Measurements from ENCODE around the gene GHR.
A peak's percentile ranks its signal among the peaks of the same experiment; 100 is the strongest.

The GHR gene

DNA sequence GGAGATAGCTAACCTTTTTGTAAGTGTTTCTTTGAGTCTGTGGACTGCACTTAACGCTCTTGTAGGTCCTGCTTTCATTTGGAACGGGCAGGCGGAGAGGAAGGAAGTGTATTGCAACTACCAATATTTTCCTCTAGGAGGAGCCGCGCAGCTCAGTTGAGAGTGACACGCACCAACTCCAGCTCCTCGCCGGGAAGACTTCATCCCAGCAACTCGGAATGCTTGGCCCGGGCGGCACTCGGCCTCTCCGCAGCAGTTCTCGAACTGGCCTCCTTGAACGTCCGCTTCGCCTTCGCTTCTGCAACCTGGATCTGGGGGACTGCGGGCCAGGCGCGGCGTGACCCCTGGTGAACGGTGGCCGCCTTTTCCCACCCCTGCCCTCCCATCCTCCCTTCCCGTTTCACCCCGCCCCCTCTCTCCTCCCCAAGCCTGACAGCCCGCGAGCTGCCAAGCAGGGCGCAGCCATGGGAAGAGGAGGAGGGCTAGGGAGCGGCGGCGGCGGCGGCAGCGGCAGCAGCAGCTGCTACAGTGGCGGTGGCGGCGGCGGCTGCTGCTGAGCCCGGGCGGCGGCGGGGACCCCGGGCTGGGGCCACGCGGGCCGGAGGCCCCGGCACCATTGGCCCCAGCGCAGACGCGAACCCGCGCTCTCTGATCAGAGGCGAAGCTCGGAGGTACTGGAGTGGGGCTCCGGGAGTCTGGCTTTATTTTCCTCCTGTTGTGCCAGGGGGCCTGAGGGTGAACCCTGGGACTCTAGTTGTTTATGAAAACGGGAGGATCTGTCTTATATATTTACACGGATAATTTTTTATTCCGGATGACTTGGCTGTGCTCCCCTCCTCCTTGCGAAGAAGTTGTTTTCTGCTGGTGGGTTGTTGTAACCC is at the start of gene GHR:
Gene GHR (plus strand): TSS at position 155 of the 881 bp plus-strand sequence. CDS start 142,436 bp downstream, outside the sequence.
- DNase-seq (ENCODE audit: low spot score), result peak; percentile 91

GRCh38 chr5:42374679-42375273 is 48.5 kb upstream of the GHR start:
- no peak for DNase-seq (ENCODE audit: low spot score)

GRCh38 chr5:42377496-42377895 is 45.7 kb upstream of the GHR start:
- no peak for DNase-seq (ENCODE audit: low spot score)

- no peak for DNase-seq (ENCODE audit: low spot score)
Observed at GRCh38 chr5:42381973-42382372, 41.3 kb upstream of the GHR start.

GRCh38 chr5:42387563-42387962 is 35.7 kb upstream of the GHR start:
- no peak for DNase-seq (ENCODE audit: low spot score)

- DNase-seq (ENCODE audit: low spot score), result no peak
Observed at GRCh38 chr5:42390115-42390514, 33.1 kb upstream of the GHR start.

DNA sequence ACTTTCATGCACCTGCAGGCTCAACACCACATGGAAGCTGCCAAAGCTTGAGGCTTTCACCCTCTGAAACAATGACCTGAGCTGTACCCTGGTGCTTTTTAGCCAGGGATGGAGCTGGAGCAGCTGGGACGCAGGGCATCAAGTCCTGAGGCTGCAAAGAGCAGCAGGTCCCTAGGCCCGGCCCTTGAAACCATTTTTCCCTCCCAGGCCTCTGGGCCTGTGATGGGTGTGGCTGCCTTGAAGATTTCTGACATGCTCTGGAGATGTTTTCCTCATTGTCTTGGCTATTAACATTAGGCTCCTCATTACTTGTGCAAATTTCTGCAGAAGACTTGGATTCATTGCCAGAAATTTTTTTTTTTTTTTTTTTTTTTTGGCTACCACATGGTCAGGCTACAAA is 30.3 kb upstream of the GHR start:
- no peak for DNase-seq (ENCODE audit: low spot score)

DNA sequence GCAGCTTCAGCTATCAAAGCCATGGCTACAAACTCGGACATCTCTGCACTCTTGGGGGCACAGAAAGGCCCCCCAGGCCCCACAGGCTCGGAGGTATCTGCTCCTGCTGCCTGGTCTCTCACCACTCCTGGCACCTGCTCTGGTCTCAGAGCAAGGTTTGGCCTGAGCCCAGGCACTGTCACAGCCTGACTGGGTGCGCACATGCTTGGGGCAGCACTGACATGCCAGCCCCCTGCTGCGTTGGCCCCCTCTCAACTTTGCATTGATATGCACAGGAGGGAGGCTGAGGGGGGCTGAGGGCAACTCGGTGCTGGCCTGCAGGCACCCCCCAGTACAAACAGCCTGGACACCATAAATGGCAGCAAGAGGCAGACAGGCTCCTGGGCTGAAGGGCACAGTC is 27.1 kb upstream of the GHR start:
- DNase-seq (ENCODE audit: low spot score), result no peak

DNA sequence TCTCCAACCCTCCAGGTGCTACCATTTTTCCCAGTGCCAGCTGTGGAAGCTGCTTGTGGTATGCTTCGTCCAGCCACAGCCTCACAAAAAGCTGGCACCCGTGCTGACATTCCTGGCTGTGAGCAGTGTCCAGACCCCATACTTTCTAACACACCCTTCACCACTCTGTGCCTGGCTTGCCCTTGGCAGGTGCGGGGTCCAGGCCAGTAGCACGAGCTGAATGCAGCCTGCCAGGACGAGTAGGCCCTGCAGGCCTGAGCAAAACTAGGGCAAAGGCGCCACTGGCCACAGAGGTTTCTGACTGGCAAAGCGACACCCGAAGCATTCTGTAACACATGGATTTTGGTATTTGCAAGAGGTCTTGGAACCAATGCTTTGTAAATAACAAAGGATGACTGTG is 26.0 kb upstream of the GHR start:
- no peak for DNase-seq (ENCODE audit: low spot score)

GRCh38 chr5:42399702-42400101 is 23.5 kb upstream of the GHR start:
- no peak for DNase-seq (ENCODE audit: low spot score)

- DNase-seq (ENCODE audit: low spot score), result no peak
Observed at GRCh38 chr5:42400474-42400873, 22.8 kb upstream of the GHR start.

GRCh38 chr5:42403236-42403635 is 20.0 kb upstream of the GHR start:
- DNase-seq (ENCODE audit: low spot score), result no peak

GRCh38 chr5:42404366-42404765 is 18.9 kb upstream of the GHR start:
- no peak for DNase-seq (ENCODE audit: low spot score)

GRCh38 chr5:42419294-42419693 is 3.9 kb upstream of the GHR start:
- DNase-seq (ENCODE audit: low spot score), result no peak

- DNase-seq (ENCODE audit: low spot score), result no peak
Observed at GRCh38 chr5:42422656-42423280, 471 bp upstream of the GHR start.

DNA sequence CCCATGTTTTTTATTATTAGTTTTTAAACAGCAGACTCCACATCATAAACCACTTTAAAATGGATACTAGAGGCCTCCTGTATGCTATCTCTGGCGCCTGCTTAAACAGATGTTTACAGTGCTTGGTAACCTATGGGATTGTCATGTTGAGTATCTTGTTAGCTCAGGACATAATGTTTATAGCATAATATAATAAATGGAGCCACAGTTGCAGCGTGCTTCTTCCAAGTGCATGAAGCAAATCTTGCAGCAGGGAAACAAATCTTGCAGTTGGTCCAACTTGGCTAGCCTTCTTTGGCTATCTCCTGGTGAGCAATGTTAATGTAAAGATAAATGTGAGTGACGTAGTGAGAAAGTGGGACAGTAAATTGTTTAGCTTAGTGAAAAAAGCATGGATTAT is 2.8 kb downstream of the GHR start:
- no peak for DNase-seq (ENCODE audit: low spot score)

GRCh38 chr5:42429694-42430093 is 6.5 kb downstream of the GHR start:
- DNase-seq (ENCODE audit: low spot score), result no peak

DNA sequence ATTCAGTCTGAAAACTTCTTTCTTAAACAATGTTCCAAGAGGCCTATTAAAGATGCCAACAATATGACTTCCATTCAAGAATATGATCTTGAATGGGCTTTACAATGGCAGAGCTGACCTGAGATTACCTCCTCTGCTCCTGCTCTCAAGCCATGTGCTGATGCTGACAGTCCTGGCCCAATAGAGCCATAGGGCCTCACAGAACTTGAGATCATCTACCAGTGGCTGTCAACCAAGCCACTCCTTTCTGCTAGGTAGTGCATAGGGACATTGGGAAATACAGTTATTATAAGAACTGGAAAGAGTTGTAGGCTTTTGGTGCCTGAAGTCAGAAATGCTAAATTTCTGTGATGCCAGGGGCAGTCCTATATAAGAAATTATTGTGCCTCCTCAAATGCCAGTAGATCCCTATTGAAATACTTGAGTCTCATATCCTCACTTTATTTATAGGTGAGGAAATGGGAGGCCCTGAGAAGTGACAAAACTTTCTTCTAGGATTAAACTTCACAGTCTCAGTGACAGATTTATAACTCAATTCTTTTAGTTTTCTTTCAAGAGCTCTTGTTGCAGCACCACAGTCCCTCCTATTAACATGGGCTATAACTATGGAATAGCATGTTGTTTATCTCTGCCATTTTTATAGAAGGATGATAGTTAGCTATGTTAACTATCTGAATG is 10.9 kb downstream of the GHR start:
- DNase-seq (ENCODE audit: low spot score), result no peak

DNA sequence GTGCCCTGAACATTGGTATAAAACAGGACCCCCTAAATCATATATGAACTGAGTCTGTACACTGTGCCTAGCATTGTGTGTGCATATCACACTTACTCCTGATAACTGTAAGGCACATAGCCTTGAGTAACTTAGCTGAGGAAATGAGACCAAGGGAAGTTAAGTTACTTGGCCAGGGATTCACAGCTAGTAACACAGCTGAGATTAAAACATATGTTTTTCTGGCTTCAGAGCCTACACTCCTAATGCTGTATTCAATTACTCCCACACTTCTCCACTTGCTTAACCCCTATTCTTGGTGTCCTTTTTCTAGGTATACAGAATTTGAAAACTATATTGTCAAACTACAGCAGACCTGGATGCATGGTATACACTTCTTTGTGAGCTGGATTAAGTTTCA is 12.8 kb downstream of the GHR start:
- DNase-seq (ENCODE audit: low spot score), result no peak

DNA sequence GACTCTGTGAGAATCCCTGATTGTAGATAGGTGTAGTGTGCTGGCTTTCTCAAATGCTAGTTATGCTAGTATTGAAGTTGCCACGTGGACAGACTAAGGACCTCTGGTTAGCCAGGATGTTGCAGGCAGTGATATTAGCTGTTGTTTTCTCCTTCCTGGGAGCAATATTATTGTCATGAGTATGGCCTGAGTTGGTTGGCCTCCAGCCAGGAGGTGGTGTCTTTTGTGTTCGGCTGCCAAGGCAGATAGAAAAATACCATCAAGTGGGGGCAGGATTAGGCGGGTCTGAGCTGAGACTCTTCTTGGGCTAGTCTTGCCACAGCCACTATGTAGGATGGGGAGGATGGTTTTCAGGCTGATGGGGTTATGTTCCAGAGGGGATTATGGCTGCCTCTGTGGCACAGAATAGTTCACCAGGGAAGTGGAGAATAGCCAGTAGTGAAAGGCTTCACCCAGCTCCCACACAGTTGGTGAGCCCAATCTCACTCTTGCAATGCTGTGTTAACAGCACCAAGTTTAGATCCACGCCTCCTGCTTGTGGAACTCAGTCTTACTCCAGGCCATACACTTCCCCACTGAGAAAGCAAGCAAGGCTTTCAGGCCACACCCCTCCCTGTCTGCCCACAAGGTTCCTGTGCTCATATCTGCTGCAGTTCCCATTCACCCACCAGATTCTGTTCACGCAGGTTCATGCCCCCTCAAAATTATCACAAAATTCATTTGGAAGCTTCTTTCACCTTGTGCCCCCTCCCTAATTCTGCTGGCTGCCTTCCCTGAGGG is 31.2 kb downstream of the GHR start:
- no peak for DNase-seq (ENCODE audit: low spot score)

- no peak for DNase-seq (ENCODE audit: low spot score)
Observed at GRCh38 chr5:42461033-42461432, 37.8 kb downstream of the GHR start.

- no peak for DNase-seq (ENCODE audit: low spot score)
Observed at GRCh38 chr5:42461507-42461906, 38.3 kb downstream of the GHR start.

Measured in left forelimb (tissue), 1 donor.